T-helper 2 cell treated with Interferon-gamma antibody and Interleukin-4, amounts not matched to agents 100 ng/mL and 5 ng/mL, for 36 hours (primary cell): Measurements from ENCODE around the gene CRB3. TPM values are rescaled to one million over a fixed set of nuclear protein-coding genes. Genes with fewer than 3 reads are reported as not detected.

Experiments used
- intact Hi-C: fragments of 100-400 bp; cut with micrococcal nuclease; formaldehyde crosslinking; loops from one replicate; pipeline ENCODE4 v1.15.1; 2023
- total RNA-seq: library from RNA; stranded (reverse); gene quantifications from 2 replicates; pipeline ENCODE4 v1.2.3, GENCODE V29; 2022

The CRB3 gene
- total RNA-seq, 1 donor from 2014 or later = 0.32 TPM

DNA sequence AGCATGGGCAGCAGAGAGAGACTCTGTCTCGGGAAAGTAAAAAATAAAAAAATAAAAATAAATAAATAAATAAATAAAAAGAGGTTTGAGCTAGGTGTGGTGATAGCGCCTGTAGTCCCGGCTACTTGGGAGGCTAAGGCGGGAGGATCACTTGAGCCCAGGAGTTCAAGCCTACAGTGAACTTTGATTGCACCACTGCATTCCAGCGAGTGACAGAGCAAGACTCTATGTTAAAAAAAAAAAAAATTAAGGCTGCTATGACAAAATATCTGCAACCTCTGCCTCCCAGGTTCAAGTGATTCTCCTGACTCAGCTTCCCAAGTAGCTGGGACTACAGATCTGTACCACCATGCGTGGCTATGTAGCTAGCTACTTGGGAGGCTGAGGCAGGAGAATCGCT is 20.8 kb downstream of the CRB3 start:
- intact Hi-C loops = no loop called here

GRCh38 chr19:6489278-6490061 is 25.4 kb downstream of the CRB3 start:
- intact Hi-C loops = no loop called here

- intact Hi-C loops = no loop called here
These were observed 26.1 kb downstream of the CRB3 start for GRCh38 chr19:6490134-6490533.

- intact Hi-C loops = no loop called here
These were observed 27.9 kb downstream of the CRB3 start for GRCh38 chr19:6491802-6492592.

- intact Hi-C loops = no loop called here
These were observed 30.5 kb downstream of the CRB3 start for GRCh38 chr19:6494438-6495036.

DNA sequence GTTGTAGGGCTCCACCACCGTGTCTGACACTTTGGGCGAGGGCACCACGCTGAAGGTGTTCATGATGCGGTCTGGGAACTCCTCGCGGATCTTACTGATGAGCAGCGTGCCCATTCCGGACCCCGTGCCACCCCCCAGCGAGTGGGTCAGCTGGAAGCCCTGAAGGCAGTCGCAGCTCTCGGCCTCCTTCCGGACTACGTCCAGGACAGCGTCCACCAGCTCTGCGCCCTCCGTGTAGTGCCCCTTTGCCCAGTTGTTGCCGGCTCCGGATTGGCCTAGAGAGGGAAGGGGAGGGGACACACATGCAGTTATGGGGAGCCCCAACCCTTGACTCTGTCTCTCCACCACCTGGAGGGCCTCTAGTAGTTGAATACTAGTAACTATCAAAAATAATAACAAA is 31.9 kb downstream of the CRB3 start:
- intact Hi-C loops = no loop called here

- intact Hi-C loops = no loop called here
These were observed 34.4 kb downstream of the CRB3 start for GRCh38 chr19:6498294-6499036.

DNA sequence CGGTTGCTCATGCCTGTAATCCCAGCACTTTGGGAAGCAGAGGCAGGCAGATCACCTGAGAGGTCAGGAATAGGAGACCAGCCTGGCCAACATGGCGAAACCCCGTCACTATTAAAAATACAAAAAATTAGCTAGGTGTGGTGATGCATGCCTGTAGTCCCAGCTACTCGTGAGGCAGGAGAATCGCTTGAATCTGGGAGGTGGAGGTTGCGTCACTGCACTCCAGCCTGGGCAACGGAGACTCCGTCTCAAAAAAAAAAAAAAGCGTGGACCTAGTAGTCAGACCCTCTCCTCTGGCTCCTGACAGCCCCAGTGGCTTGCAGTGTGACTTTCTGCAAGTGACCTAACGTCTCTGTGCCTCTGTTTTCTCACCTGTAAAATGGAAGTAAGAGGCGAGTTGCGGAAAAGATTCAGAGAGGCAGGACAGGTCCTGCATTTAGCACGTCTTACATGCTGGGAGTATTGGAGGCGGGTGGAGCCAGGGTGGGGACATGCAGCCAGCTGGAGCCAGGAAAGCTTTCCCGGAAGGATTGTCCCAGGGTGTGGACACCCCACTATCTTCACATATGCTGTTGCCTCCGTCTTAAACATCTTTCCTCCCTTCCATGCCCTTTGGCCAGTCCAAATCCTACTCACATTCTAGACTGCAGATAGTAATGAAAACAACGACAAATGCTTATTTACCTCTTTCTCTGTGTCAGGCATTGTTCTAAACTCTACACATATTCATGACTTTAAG is 35.1 kb downstream of the CRB3 start:
- intact Hi-C loops = no loop called here

GRCh38 chr19:6500837-6501739 is 37.0 kb downstream of the CRB3 start:
- intact Hi-C loops = loop anchor here (10.0 kb wide), 1 partner anchor 76 kb away; the partner anchor contains the start of gene KHSRP

DNA sequence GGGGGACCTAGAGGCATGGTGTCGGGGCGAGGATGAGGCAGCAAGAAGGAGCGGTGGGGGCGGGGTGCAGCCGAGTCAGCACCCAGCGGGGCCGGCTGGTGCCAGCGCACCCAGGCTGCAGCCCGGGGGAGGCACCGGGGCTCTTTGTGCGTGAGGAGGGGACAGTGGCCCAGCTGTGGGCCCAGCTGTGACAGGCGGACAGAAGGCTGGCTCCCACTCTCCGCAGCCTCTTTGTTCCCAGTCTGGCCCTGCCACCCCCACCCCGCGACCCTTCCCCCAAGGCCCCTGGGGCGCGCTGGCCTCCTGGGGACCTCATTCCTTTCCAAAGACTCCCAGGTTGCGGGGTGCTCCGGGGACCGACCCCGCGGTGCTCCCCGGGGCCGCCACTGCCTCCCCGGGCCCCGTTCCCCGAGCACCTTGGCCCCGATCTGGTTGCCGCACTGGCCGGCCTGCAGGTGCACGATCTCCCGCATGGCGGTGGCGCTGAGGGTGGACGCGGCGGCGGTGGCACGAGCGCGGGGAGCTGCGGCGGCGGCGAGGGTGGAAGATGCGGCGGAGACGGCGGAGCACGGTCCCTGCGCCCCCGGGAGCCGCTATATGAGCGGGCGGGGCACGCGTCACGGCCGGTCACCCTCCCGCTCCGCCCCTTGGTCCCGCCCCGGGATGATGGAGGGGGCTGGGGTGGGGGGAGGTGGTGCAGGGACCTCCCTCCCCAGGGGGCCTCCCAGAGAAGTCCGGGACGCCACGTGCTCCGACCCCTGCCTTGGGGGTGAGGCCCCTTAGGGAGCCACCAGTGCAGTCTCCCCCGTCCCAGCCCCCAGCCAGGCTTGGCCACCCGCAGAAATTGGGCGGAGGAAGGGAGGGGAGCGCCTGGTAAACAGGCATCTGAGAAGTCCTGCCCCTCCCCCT is 37.9 kb downstream of the CRB3 start, which contains the start of gene TUBB4A:
TSS of gene TUBB4A (minus strand) at position 570 of the 909 bp plus-strand sequence. CDS start at position 473, 97 bp downstream.
- intact Hi-C loops = loop anchor here (10.0 kb wide), 1 partner anchor 77 kb away; the partner anchor contains the start of gene KHSRP

DNA sequence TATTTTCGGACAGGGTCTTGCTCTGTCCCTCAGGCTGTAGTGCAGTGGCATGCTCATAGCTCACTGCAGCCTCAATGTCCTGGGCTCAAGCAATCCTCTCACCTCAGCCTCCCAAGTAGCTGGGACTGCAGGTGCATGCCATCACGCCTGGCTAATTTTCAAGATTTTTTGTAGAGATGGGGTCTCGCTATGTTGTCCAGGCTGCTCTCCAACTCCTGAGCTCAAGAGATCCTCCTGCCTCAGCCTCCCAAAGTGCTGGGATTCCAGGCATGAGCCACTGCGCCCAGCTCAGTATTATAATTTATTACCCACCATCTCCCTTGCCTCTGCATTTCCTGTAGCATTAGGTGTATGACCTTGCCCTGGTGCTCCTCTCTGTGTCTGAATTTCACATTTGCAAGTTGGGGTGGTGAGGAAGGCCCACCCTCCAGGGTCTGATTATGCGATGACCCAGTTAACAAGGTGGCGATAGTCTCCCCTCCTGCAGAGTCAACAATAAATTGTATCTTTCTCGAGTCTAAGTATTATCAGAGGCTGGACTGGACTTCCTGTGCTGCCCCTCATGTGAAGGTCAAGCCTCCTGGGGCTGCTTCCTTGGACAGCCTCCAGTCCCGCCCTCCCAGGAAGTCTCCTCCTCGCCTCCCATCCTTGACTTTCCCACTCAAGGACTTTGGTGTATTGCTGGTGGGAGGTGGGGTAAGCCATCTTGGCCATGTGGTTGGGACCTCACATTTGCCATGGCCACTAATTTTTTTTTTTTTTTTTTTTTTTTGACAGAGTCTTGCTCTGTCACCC is 39.5 kb downstream of the CRB3 start:
- intact Hi-C loops = loop anchor here (2.0 to 10.0 kb wide), 3 partner anchors 23 to 79 kb away; partner anchors contain the start of genes DENND1C and KHSRP

- intact Hi-C loops = loop anchor here (10.0 kb wide), 1 partner anchor 83 kb away; the partner anchor contains the start of gene KHSRP
These were observed 44.1 kb downstream of the CRB3 start for GRCh38 chr19:6508028-6508771.

- intact Hi-C loops = loop anchor here (10.0 kb wide), 1 partner anchor 85 kb away; the partner anchor contains the start of gene KHSRP
These were observed 45.3 kb downstream of the CRB3 start for GRCh38 chr19:6509118-6509971.

DNA sequence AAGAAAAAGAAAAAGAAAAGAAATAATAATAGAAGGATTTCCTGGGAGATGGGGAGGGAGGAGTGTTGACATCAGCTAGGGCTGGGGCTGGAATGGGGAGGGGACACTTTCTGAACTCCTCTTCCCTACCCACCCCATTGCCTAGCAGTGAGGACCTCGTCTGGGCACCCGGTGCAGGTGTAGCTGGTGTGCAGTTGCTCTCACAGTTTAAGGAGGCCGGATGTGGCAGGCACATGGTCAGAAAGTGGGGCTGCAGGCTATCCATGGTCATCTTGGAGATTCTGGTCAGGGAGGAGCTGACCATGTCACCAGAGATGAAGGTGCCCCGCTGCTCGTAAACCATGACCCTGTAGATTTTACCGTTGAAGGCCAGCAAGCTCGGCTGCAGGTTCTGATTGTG is 46.5 kb downstream of the CRB3 start:
- intact Hi-C loops = no loop called here

- intact Hi-C loops = no loop called here
These were observed 50.0 kb downstream of the CRB3 start for GRCh38 chr19:6514089-6514488.
